K562 (cell line): ENCODE data around the gene KDF1. TPM values are rescaled to one million over a fixed set of nuclear protein-coding genes. Genes with fewer than 3 reads are reported as not detected.
A peak's percentile ranks its signal among the peaks of the same experiment; 100 is the strongest.

Experiments
- BDP1 ChIP-seq: IDR thresholded peaks from 3 replicates; pipeline ENCODE4 v1.6.1; 2011; ENCODE audit not compliant: insufficient read length, insufficient read depth
- BMI1 ChIP-seq: fragments of 150-350 bp; IDR thresholded peaks from 2 replicates; pipeline ENCODE4 v1.6.1; 2014; ENCODE audit warnings: low read length
- CBFA2T3 ChIP-seq: fragments of 450-650 bp; IDR thresholded peaks from 2 replicates; pipeline ENCODE4 v1.6.1; 2017
- ETV6 ChIP-seq, 3 experiments: fragments of 150-350 bp in 1 of 3; sonication (generic) in 1 of 3; formaldehyde crosslinking in 1 of 3; IDR thresholded peaks; 2 replicates each; pipeline versions ENCODE4 v1.6.1 to v1.8.0; 2014 to 2022; ENCODE audit warnings: borderline replicate concordance in 2 of 3, low read depth in 2 of 3, antibody characterized with exemption in 1 of 3, low read length in 1 of 3, mild to moderate bottlenecking in 1 of 3, missing genetic modification reagents in 1 of 3
- GATAD2A ChIP-seq: fragments of 450-650 bp; IDR thresholded peaks from 2 replicates; pipeline ENCODE4 v1.6.1; 2017
- HLTF ChIP-seq: fragments of 450-650 bp; IDR thresholded peaks from 2 replicates; pipeline ENCODE4 v1.6.1; 2016
- MBD2 ChIP-seq: sonication (generic); IDR thresholded peaks from 2 replicates; pipeline ENCODE4 v1.6.1; 2016; ENCODE audit warnings: low read depth, borderline replicate concordance
- NCOA1 ChIP-seq: fragments of 450-650 bp; IDR thresholded peaks from 2 replicates; pipeline ENCODE4 v1.6.1; 2016; ENCODE audit warnings: low read depth
- PHB2 ChIP-seq: fragments of 450-650 bp; IDR thresholded peaks from 2 replicates; pipeline ENCODE4 v1.6.1; 2017; ENCODE audit warnings: low read depth
- POLR2B ChIP-seq: fragments of 450-650 bp; IDR thresholded peaks from 2 replicates; pipeline ENCODE4 v1.6.1; 2018; ENCODE audit warnings: low read depth; ENCODE audit not compliant: partially characterized antibody
- PTBP1 ChIP-seq: fragments of 200-400 bp; formaldehyde crosslinking; IDR thresholded peaks from 2 replicates; pipeline ENCODE4 v1.6.1; 2017; ENCODE audit warnings: low read depth, low read length
- RBM34 ChIP-seq: fragments of 200-400 bp; formaldehyde crosslinking; IDR thresholded peaks from 2 replicates; pipeline ENCODE4 v1.6.1; 2018; ENCODE audit warnings: low read length, borderline replicate concordance; ENCODE audit not compliant: insufficient read depth
- SIRT6 ChIP-seq: IDR thresholded peaks from one replicate; pipeline ENCODE4 v1.6.1; 2012; ENCODE audit warnings: low read depth, mild to moderate bottlenecking, control low read depth, inconsistent platforms, low read length, moderate library complexity
- SPI1 ChIP-seq: IDR thresholded peaks from 2 replicates; pipeline ENCODE4 v1.6.1; 2011; ENCODE audit warnings: low read depth, low read length, control low read depth, borderline replicate concordance
- ZKSCAN1 ChIP-seq: fragments of 150-350 bp; IDR thresholded peaks from 2 replicates; pipeline ENCODE4 v1.6.1; 2016; ENCODE audit warnings: low read depth, low read length
- ZNF146 ChIP-seq: IDR thresholded peaks from one replicate; pipeline ENCODE4 v1.6.1; 2018; ENCODE audit warnings: missing compliant biosample characterization; ENCODE audit not compliant: unreplicated experiment
- ZNF431 ChIP-seq: sonication (generic); formaldehyde crosslinking; IDR thresholded peaks from 2 replicates; pipeline ENCODE4 v1.8.0; 2022; ENCODE audit warnings: mild to moderate bottlenecking, missing genetic modification reagents
- ZNF778 ChIP-seq: fragments of 450-650 bp; formaldehyde crosslinking; IDR thresholded peaks from 2 replicates; pipeline ENCODE4 v1.4.0; 2020; ENCODE audit warnings: mild to moderate bottlenecking, moderate library complexity
- polyA plus RNA-seq, 8 experiments: library from polyadenylated mRNA; depleted of rRNA in 4 of 8; stranded (reverse) in 5 of 8; unstranded in 3 of 8; fragments of >200 nt; fragmentation: Nextera tagmentation in 2 of 8; fragmentation: Illumina TruSeq in 1 of 8; extraction: Ambion mirVana in 2 of 8; extraction: Trizol in 1 of 8; gene quantifications; 2 replicates each; pipeline versions ENCODE4 v1.2.1 to v1.2.3, GENCODE V29; 2011 to 2014; ENCODE audit warnings: inconsistent platforms in 1 of 8, missing spikeins in 1 of 8
- total RNA-seq, 7 experiments: library from RNA; depleted of rRNA in 6 of 7; stranded (reverse); fragments of >200 nt in 6 of 7; fragmentation: Illumina TruSeq in 2 of 7; extraction: Trizol in 2 of 7; gene quantifications; 2 replicates each; pipeline versions ENCODE4 v1.2.1 to v1.2.3, GENCODE V29; 2011 to 2021; ENCODE audit warnings: low replicate concordance in 1 of 7
- TF ChIP-seq, protein P1 (sequence below): fragments of 200-400 bp; formaldehyde crosslinking; IDR thresholded peaks from 2 replicates; pipeline ENCODE4 v1.6.1; 2017; ENCODE audit warnings: mild to moderate bottlenecking, low read depth, low read length, moderate library complexity
- TF ChIP-seq, protein P2 (sequence below): sonication (generic); formaldehyde crosslinking; IDR thresholded peaks from 2 replicates; pipeline ENCODE4 v1.9.0; 2022; ENCODE audit warnings: mild to moderate bottlenecking, missing genetic modification reagents

The KDF1 gene
- total and polyA plus RNA-seq, 9 of the 15 experiments (the other 6 are each of a cell fraction or from before 2014, with no cell fraction given), result 0.38 to 1.9 (median 0.83) TPM

DNA sequence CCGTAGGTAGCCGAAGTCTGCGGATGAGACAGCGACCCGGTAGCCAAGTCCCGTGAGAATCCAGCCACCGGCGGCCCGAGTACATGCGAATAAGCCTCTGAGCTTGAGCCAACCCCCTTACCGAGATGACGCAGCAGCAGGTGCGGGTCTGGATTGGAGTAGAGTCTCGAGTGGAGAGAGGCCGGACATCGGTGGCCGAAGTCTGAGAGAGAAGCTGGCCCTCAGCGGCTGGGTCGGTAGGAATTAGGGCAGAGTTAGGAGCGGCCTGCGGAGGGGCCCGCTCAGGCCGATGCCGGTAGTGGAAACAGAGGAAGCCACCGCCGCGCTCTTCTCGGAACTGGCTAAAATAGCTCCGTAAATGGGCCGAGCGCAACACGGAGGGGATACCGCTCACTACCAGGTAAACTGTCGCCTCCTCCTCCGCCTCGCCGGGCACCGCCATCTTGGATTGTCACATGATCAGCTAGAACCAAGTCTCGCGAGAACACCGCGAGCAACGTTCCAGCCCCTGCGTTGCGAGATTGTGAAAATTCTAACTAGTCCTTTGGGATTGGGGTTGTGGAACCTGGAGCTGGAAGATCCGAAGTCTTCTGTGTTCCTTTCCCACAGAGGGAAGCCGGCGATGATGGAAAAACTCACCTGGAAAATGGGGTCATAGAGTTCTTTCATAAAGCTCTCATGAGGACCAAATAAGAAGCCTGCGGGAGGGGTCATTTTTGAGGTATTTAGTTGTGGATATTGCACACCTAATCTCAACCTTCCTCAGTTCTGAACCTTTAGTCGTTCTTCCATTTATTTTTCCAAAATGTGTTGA lies 60.1 kb downstream of the KDF1 start, which contains the start of gene GPATCH3 (continued):
- TF ChIP-seq MBD2 (peak; percentile 19; the same call in 1 of the 2 replicates), NCOA1 (no peak), ZNF146 (no peak), ZNF778 (no peak), CBFA2T3 (no peak), SIRT6 (no peak), RBM34 (no peak), BMI1 (no peak), ETV6 (IDR thresholded peaks at IDR 0.05; ENCODE audit: borderline replicate concordance in 1 of 2, low read depth in 2 of 2, low read length in 1 of 2) (no peak), ETV6 (CRISPR knock-in tag; IDR thresholded peaks at IDR 0.05; ENCODE audit: borderline replicate concordance) (no peak), PTBP1 (no peak), PHB2 (no peak), HLTF (peak; percentile 68; the same call in 1 of the 2 replicates), GATAD2A (no peak), BDP1 (no peak), POLR2B (peak; percentile 90), SPI1 (no peak), ZNF431 (CRISPR knock-in tag) (no peak), ZKSCAN1 (peak; percentile 43; the same call in 1 of the 2 replicates)
- TF ChIP-seq, protein P1, sequence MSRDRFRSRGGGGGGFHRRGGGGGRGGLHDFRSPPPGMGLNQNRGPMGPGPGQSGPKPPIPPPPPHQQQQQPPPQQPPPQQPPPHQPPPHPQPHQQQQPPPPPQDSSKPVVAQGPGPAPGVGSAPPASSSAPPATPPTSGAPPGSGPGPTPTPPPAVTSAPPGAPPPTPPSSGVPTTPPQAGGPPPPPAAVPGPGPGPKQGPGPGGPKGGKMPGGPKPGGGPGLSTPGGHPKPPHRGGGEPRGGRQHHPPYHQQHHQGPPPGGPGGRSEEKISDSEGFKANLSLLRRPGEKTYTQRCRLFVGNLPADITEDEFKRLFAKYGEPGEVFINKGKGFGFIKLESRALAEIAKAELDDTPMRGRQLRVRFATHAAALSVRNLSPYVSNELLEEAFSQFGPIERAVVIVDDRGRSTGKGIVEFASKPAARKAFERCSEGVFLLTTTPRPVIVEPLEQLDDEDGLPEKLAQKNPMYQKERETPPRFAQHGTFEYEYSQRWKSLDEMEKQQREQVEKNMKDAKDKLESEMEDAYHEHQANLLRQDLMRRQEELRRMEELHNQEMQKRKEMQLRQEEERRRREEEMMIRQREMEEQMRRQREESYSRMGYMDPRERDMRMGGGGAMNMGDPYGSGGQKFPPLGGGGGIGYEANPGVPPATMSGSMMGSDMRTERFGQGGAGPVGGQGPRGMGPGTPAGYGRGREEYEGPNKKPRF, result no peak
- TF ChIP-seq, protein P2, sequence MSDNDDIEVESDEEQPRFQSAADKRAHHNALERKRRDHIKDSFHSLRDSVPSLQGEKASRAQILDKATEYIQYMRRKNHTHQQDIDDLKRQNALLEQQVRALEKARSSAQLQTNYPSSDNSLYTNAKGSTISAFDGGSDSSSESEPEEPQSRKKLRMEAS (CRISPR knock-in tag), result peak; percentile 55; the same call in 1 of the 2 replicates
